HepG2 (cell line): Measurements from ENCODE around the gene RNF126. TPM values are rescaled to one million over a fixed set of nuclear protein-coding genes. Genes with fewer than 3 reads are reported as not detected.
A peak's percentile ranks its signal among the peaks of the same experiment; 100 is the strongest.

Source experiments
- HNF4G ChIP-seq, 2 experiments: sonication (generic) in 1 of 2; formaldehyde crosslinking in 1 of 2; IDR thresholded peaks; 2 replicates each; pipeline versions ENCODE4 v1.4.0 to v1.6.1; 2011 to 2020; ENCODE audit warnings: borderline replicate concordance in 2 of 2, low read depth in 2 of 2, mild to moderate bottlenecking in 2 of 2, low read length in 1 of 2, missing genetic modification reagents in 1 of 2, moderate library complexity in 1 of 2
- MIER3 ChIP-seq: IDR thresholded peaks from 2 replicates; pipeline ENCODE4 v1.6.1; 2016; ENCODE audit warnings: missing compliant biosample characterization, borderline replicate concordance
- NFIC ChIP-seq: IDR thresholded peaks from 2 replicates; pipeline ENCODE4 v1.6.1; 2012; ENCODE audit warnings: mild to moderate bottlenecking, low read length, inconsistent platforms
- NPAS2 ChIP-seq: sonication (generic); formaldehyde crosslinking; IDR thresholded peaks from 2 replicates; pipeline ENCODE4 v1.8.0; 2022; ENCODE audit warnings: mild to moderate bottlenecking, missing genetic modification reagents, borderline replicate concordance
- PTBP1 ChIP-seq: fragments of 200-400 bp; formaldehyde crosslinking; IDR thresholded peaks from 2 replicates; pipeline ENCODE4 v1.6.1; 2018; ENCODE audit warnings: low read length, low read depth; ENCODE audit not compliant: poor library complexity, severe bottlenecking
- SALL1 ChIP-seq: sonication (generic); formaldehyde crosslinking; IDR thresholded peaks from 2 replicates; pipeline ENCODE4 v1.8.0; 2022; ENCODE audit warnings: mild to moderate bottlenecking, missing genetic modification reagents
- SP4 ChIP-seq: sonication (generic); formaldehyde crosslinking; IDR thresholded peaks from 2 replicates; pipeline ENCODE4 v1.8.1; 2023; ENCODE audit warnings: mild to moderate bottlenecking, missing genetic modification reagents
- SUZ12 ChIP-seq: fragments of 150-350 bp; IDR thresholded peaks from 2 replicates; pipeline ENCODE4 v1.6.1; 2014; ENCODE audit warnings: low read depth, low read length
- TCF12 ChIP-seq, 2 experiments: fragments of 450-650 bp in 1 of 2; sonication (generic) in 1 of 2; formaldehyde crosslinking in 1 of 2; IDR thresholded peaks; 2 replicates each; pipeline versions ENCODE4 v1.6.1 to v1.8.0; 2017 to 2022; ENCODE audit warnings: antibody characterized with exemption in 1 of 2, mild to moderate bottlenecking in 1 of 2, missing genetic modification reagents in 1 of 2, moderate library complexity in 1 of 2
- THAP7 ChIP-seq: sonication (generic); formaldehyde crosslinking; IDR thresholded peaks from 2 replicates; pipeline ENCODE4 v1.8.1; 2023; ENCODE audit warnings: mild to moderate bottlenecking, missing genetic modification reagents
- YEATS2 ChIP-seq: sonication (generic); formaldehyde crosslinking; IDR thresholded peaks from 2 replicates; pipeline ENCODE4 v1.4.0; 2020; ENCODE audit warnings: missing genetic modification reagents, borderline replicate concordance
- ZKSCAN5 ChIP-seq: sonication (generic); formaldehyde crosslinking; IDR thresholded peaks from 2 replicates; pipeline ENCODE4 v1.5.1; 2020; ENCODE audit warnings: mild to moderate bottlenecking, missing genetic modification reagents
- ZNF256 ChIP-seq: sonication (generic); formaldehyde crosslinking; conservative IDR thresholded peaks from 2 replicates; pipeline ENCODE4 v1.4.0; 2020; ENCODE audit warnings: missing genetic modification reagents
- ZNF674 ChIP-seq: sonication (generic); formaldehyde crosslinking; IDR thresholded peaks from 2 replicates; pipeline ENCODE4 v1.5.0; 2020; ENCODE audit warnings: low read depth, mild to moderate bottlenecking, missing genetic modification reagents
- ZSCAN31 ChIP-seq: sonication (generic); formaldehyde crosslinking; IDR thresholded peaks from 2 replicates; pipeline ENCODE4 v1.5.0; 2020; ENCODE audit warnings: low read depth, mild to moderate bottlenecking, missing genetic modification reagents
- ZSCAN9 ChIP-seq: IDR thresholded peaks from 2 replicates; pipeline ENCODE4 v1.6.1; 2016; ENCODE audit warnings: borderline replicate concordance
- polyA plus RNA-seq, 8 experiments: library from polyadenylated mRNA; depleted of rRNA in 3 of 8; stranded (reverse) in 7 of 8; unstranded in 1 of 8; fragments of >200 nt; fragmentation: Illumina TruSeq in 4 of 8; extraction: Trizol in 4 of 8; gene quantifications; 2 replicates each; pipeline versions ENCODE4 v1.2.1 to v1.2.3, GENCODE V29; 2011 to 2016; ENCODE audit warnings: low read depth in 4 of 8, missing spikeins in 1 of 8, mixed read lengths in 1 of 8; ENCODE audit not compliant: insufficient read depth in 1 of 8
- total RNA-seq, 5 experiments: library from RNA; depleted of rRNA; stranded (reverse); fragments of >200 nt; fragmentation: Illumina TruSeq; extraction: Trizol; gene quantifications; 2 replicates each; pipeline ENCODE4 v1.2.3, GENCODE V29; 2016; ENCODE audit warnings: low read depth in 1 of 5
- TF ChIP-seq, protein P1 (sequence below): sonication (generic); formaldehyde crosslinking; IDR thresholded peaks from 2 replicates; pipeline ENCODE4 v1.5.1; 2020; ENCODE audit warnings: mild to moderate bottlenecking, missing genetic modification reagents, moderate library complexity
- TF ChIP-seq, protein P2 (sequence below): sonication (generic); formaldehyde crosslinking; IDR thresholded peaks from 2 replicates; pipeline ENCODE4 v1.4.0; 2020; ENCODE audit warnings: missing genetic modification reagents
- TF ChIP-seq, protein P3 (sequence below): IDR thresholded peaks from 2 replicates; pipeline ENCODE4 v1.6.1; 2012; ENCODE audit warnings: inconsistent platforms
- TF ChIP-seq, protein P4 (sequence below): sonication (generic); formaldehyde crosslinking; IDR thresholded peaks from 2 replicates; pipeline ENCODE4 v1.4.0; 2020; ENCODE audit warnings: missing genetic modification reagents

Gene RNF126
- total and polyA plus RNA-seq, 2 of the 13 experiments (the other 11 are each of a cell fraction or from before 2014, with no cell fraction given), result 23.2 to 34.0 TPM

GRCh38 chr19:662962-663681 lies at the start of gene RNF126 (continued):
- TF ChIP-seq, protein P1, sequence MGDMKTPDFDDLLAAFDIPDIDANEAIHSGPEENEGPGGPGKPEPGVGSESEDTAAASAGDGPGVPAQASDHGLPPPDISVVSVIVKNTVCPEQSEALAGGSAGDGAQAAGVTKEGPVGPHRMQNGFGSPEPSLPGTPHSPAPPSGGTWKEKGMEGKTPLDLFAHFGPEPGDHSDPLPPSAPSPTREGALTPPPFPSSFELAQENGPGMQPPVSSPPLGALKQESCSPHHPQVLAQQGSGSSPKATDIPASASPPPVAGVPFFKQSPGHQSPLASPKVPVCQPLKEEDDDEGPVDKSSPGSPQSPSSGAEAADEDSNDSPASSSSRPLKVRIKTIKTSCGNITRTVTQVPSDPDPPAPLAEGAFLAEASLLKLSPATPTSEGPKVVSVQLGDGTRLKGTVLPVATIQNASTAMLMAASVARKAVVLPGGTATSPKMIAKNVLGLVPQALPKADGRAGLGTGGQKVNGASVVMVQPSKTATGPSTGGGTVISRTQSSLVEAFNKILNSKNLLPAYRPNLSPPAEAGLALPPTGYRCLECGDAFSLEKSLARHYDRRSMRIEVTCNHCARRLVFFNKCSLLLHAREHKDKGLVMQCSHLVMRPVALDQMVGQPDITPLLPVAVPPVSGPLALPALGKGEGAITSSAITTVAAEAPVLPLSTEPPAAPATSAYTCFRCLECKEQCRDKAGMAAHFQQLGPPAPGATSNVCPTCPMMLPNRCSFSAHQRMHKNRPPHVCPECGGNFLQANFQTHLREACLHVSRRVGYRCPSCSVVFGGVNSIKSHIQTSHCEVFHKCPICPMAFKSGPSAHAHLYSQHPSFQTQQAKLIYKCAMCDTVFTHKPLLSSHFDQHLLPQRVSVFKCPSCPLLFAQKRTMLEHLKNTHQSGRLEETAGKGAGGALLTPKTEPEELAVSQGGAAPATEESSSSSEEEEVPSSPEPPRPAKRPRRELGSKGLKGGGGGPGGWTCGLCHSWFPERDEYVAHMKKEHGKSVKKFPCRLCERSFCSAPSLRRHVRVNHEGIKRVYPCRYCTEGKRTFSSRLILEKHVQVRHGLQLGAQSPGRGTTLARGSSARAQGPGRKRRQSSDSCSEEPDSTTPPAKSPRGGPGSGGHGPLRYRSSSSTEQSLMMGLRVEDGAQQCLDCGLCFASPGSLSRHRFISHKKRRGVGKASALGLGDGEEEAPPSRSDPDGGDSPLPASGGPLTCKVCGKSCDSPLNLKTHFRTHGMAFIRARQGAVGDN (CRISPR knock-in tag), result peak; percentile 80
- TF ChIP-seq, protein P2, sequence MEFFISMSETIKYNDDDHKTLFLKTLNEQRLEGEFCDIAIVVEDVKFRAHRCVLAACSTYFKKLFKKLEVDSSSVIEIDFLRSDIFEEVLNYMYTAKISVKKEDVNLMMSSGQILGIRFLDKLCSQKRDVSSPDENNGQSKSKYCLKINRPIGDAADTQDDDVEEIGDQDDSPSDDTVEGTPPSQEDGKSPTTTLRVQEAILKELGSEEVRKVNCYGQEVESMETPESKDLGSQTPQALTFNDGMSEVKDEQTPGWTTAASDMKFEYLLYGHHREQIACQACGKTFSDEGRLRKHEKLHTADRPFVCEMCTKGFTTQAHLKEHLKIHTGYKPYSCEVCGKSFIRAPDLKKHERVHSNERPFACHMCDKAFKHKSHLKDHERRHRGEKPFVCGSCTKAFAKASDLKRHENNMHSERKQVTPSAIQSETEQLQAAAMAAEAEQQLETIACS (CRISPR knock-in tag), result peak; percentile 86
- no peak for TF ChIP-seq MIER3 (CRISPR knock-in tag)
- TF ChIP-seq, protein P3, sequence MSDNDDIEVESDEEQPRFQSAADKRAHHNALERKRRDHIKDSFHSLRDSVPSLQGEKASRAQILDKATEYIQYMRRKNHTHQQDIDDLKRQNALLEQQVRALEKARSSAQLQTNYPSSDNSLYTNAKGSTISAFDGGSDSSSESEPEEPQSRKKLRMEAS, result peak; percentile 79
- TF ChIP-seq SALL1 (CRISPR knock-in tag), result peak; percentile 55
- peak; percentile 65; the same call in 1 of the 2 replicates for TF ChIP-seq YEATS2
- TF ChIP-seq ZSCAN9 (CRISPR knock-in tag), result peak; percentile 61; the same call in 1 of the 2 replicates
- no peak for TF ChIP-seq ZKSCAN5
- TF ChIP-seq NPAS2 (CRISPR knock-in tag), result no peak
- TF ChIP-seq SUZ12, result no peak
- TF ChIP-seq TCF12 (IDR thresholded peaks at IDR 0.05), result no peak
- TF ChIP-seq TCF12 (CRISPR knock-in tag; IDR thresholded peaks at IDR 0.05), result no peak
- 0 out of 2 replicates have a peak, but pooled peaks have one; percentile 32 for TF ChIP-seq ZNF674 (CRISPR knock-in tag)
- TF ChIP-seq SP4 (CRISPR knock-in tag), result peak; percentile 88
- peak; percentile 63 for TF ChIP-seq ZSCAN31
- no peak for TF ChIP-seq HNF4G (IDR thresholded peaks at IDR 0.05; ENCODE audit: borderline replicate concordance, low read depth, low read length)
- peak; percentile 59; the same call in 1 of the 2 replicates for TF ChIP-seq HNF4G (CRISPR knock-in tag; IDR thresholded peaks at IDR 0.05; ENCODE audit: borderline replicate concordance, low read depth)
- peak; percentile 44; the same call in 1 of the 2 replicates for TF ChIP-seq THAP7 (CRISPR knock-in tag)
- TF ChIP-seq, protein P4, sequence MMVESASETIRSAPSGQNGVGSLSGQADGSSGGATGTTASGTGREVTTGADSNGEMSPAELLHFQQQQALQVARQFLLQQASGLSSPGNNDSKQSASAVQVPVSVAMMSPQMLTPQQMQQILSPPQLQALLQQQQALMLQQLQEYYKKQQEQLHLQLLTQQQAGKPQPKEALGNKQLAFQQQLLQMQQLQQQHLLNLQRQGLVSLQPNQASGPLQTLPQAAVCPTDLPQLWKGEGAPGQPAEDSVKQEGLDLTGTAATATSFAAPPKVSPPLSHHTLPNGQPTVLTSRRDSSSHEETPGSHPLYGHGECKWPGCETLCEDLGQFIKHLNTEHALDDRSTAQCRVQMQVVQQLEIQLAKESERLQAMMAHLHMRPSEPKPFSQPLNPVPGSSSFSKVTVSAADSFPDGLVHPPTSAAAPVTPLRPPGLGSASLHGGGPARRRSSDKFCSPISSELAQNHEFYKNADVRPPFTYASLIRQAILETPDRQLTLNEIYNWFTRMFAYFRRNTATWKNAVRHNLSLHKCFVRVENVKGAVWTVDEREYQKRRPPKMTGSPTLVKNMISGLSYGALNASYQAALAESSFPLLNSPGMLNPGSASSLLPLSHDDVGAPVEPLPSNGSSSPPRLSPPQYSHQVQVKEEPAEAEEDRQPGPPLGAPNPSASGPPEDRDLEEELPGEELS (CRISPR knock-in tag), result no peak
- peak; percentile 30 for TF ChIP-seq PTBP1
- TF ChIP-seq ZNF256 (CRISPR knock-in tag), result no peak
- no peak for TF ChIP-seq NFIC
